T-helper 2 cell treated with Interferon-gamma antibody and Interleukin-4, amounts not matched to agents 100 ng/mL and 5 ng/mL, for 36 hours (primary cell): ENCODE data around the gene CNTLN. TPM values are rescaled to one million over a fixed set of nuclear protein-coding genes. Genes with fewer than 3 reads are reported as not detected.
"Not testable (repeated sequence)": the region's sequence is repeated elsewhere in the genome, so short reads cannot be mapped to it uniquely, and the experiment has no call there.

Experiments used
- intact Hi-C: fragments of 100-400 bp; cut with micrococcal nuclease; formaldehyde crosslinking; loops from one replicate; pipeline ENCODE4 v1.15.1; 2023
- total RNA-seq: library from RNA; stranded (reverse); gene quantifications from 2 replicates; pipeline ENCODE4 v1.2.3, GENCODE V29; 2022

The CNTLN gene
- total RNA-seq, 1 donor from 2014 or later = 1.8 TPM

DNA sequence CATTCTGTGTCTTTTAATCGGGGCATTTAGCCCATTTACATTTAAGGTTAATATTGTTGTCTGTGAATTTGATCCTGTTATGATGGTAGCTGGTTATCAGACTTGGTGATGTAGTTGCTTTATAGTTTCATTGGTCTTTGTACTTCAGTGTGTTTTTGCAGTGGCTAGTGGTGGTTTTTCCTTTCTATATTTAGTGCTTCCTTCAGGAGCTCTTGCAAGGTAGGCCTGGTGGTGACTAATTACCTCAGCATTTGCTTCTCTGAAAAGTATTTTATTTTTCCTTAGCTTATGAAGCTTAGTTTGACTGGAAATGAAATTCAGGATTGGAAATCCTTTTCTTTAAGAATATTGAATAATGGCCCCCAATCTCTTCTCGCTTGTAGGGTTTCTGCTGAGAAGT, 156.9 kb downstream of the CNTLN start:
- intact Hi-C loops = no loop called here

DNA sequence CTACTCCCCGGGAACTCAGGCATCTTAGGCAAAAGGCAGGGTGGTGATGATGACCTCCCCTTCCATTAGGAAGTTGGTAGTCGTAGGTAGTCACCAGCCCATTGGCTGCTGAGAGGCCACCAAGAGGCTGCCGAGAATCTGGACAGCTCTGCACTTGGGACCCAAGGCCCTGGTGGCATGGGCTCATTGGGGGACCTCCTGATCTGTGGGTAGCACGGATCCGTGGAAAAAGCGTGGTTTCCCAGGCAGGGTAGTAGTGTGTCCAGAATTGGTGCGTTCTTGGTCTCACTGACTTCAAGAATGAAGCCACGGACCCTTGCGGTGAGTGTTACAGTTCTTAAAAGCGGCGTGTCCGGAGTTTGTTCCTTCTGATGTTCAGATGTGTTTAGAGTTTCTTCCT, 158.8 kb downstream of the CNTLN start:
- intact Hi-C loops = no loop called here

DNA sequence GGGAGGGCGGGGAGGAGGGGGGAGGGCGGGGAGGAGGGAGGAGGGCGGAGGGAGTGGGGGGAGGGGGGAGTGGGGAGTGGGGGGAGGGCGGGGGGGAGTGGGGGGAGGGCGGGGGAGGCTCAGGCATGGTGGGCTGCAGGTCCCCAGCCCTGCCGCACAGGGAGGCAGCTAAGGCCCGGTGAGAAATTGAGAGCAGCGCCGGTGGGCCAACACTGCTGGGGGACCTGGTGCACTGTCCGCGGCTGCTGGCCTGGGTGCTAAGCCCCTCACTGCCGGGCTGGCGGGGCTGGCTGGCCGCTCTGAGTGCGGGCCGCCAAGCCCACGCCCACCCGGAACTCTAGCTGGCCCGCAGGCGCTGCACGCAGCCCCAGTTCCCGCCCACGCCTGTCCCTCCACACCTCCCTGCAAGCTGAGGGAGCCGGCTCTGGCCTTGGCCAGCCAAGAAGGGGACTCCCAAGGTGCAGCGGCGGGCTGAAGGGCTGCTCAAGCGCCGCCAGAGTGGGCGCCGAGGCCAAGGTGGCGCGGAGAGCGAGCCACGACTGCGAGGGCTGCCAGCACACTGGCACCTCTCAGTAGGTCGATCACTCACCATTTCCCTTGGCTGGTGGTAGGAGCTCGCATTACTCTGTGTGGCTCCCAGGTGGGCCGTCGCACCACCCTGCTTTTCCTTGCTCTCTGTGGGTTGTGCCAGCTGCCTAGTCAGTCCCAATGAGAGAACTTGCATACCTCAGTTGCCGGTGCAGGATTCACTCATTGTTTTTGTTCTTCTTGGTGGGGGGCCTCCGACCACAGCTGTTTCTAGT, 160.2 kb downstream of the CNTLN start:
- intact Hi-C loops = no loop called here

DNA sequence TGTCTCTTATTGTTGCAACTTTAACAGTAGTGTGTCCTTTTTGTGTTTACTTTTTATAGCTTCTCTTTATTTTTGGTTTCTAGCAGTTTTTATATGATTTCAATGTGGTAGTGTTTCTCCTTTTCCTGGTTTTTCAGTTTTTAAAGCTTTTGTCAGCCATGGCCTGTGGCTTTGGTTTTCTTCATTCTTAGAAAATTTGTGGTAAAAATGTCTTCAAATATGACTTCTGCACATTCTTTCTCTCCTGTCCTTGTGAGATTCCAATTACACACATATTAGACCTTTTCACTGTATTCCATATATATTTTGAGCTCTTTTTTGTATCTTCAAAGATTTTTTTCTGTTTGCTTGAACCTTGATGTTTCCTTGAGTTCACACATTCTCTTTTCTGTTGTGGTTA, 180.5 kb downstream of the CNTLN start:
- intact Hi-C loops = no loop called here

DNA sequence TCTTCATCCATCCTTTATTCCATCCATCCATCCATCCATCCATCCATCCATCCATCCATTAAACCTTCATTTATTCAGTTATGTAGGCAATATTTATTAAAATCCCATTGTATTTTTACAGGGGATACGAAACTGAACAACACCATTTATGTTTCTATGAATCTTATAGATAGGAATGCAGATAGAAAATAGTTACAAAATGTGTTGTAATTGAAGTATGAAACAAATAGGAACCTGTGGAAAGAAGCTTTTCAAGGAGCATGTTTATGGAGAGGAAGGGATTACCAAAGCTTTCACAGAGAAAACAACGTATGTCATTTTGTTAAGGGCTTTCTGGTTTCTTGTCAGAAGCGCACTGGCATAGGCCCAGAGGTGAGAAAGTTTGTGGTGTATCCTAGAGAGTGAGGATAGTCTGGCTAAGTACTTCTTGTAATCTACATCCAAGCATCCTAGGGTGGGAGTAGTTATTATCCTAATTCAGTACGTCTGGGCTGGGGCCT, 184.0 kb downstream of the CNTLN start:
- intact Hi-C loops = no loop called here

DNA sequence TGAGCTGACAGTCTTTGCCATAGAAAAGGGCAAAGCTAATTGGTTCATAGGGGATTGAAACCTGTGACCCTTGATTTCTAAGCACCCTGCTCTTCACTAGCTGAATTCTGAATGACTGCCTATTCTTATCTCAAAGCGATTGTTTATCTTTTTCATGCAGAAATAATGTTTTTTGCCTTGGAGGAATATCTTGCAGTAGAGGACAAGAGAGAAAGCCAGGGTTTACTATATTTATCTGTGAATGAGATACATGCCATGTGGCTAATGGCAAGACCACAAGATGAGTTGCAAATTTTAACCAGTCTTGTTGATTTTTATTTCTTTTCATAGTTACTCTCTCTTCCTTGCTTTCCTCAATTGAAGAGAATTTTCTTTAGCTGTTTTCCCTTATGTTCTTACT, 185.0 kb downstream of the CNTLN start:
- intact Hi-C loops = no loop called here

DNA sequence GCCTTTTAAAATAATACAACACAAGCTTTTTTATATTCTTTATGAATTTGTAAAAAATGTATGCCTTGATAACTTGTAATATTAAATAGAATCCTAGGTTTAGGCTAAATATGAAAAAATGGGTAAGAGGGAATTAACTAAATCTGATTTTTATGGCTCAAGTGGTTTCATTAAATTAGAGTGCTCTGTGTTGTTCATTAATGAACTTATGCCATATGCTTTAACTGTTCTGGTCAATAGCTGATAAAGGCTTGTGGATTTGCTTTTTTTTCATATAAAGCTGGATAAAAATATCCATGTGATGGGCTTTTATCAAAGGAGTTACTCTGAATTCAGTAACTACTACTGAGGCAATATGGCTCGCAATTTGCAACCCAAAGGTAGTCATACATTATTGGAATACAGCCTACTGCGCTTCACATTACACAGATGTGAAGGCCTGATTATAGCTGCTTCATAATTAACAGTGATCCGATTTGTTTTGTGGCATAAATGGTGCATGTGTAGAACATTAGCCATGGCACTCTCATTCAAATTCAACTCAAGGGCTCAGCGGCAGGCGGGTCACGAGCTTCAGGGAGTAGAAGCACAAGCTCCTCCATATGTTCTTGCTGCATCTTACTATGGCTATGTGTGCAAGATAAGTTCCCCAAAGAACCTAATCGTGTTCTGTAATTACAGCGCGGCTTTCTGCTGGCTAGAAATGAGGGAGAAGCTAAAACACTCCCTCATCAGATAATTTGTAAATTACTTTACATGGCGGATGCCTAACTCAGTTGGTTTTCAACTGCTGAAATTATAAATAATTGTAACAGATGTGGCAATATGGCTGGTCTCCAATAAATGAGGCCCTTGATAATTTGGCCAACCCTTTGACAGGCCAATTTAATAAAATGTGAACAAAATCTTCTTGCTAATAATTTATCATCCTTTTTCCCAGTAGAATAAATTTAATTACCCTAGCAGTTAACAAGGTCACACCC, 188.3 kb downstream of the CNTLN start:
- intact Hi-C loops = no loop called here

DNA sequence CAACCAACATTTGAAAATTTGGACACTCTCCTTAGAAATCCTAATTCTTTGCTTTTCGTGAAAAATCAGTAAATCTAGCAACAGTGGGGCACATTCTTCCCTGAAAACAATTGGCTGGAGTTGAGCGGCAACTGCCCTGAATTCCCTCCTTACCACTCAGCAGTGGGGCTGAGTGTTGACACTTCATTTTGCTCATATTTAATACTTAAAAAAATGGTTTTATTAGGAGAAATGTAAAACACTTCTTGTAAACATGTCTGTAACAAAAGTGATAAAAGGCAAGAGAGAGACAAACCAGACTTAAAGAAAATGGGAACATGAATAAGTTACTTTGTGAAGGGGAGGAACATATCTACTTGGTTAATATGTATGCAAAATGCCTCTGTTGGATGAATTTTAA, 193.5 kb downstream of the CNTLN start:
- intact Hi-C loops = no loop called here

DNA sequence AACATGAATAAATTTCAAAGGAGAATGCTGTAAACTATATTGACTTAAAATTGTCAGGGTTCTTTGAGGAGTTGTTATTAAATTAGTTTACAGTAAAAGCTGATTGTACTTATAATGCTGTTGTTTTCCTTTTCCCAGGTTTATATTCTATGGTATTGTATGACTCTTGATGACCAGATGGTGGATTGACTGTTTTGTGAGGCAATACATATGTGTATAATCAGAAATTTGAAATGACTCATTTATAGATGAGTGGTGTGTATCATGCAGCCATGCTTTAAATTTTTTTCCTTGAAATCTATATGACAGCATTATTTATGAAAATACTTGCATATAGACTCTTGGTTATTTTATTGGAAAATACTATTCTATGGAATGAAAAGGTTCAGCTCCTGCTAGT, 195.3 kb downstream of the CNTLN start:
- intact Hi-C loops = no loop called here

DNA sequence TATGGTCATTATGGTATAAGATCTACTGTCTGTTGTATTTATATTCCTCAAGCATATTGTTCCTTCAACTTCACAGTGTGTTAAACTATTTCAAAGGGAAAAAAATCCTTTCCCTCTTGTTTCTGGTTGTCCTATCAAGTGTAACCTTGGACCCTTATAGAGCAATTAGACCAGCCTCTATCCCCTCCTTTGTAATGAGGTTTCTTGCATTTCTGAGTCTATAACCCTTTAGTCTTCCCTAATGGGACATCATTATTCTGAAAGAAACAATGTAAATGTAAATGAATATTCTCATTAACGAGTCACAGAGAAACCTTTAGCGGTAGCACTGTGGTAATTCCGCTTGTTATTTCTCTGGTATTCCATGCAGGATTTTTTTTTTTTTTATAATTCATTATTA, 197.3 kb downstream of the CNTLN start:
- intact Hi-C loops = no loop called here

DNA sequence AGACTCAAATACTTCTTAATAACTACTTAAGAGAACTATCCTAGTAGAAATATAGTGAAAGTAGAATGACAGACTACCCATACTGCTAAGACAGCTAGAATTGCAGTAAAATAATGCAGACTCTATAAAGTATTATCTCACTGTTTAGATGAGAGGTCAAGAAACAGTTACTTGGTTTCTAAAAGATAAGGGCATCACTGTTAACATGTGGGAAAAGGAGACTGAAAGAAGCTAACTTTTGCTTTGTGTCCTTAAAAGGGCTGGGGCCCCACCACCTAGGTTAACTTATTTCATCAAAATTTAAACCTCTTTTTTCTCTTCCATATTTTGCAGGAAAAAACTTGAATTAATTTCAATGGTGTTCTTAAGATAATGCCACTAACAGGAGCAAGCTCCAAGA, 204.3 kb downstream of the CNTLN start:
- intact Hi-C loops = no loop called here

DNA sequence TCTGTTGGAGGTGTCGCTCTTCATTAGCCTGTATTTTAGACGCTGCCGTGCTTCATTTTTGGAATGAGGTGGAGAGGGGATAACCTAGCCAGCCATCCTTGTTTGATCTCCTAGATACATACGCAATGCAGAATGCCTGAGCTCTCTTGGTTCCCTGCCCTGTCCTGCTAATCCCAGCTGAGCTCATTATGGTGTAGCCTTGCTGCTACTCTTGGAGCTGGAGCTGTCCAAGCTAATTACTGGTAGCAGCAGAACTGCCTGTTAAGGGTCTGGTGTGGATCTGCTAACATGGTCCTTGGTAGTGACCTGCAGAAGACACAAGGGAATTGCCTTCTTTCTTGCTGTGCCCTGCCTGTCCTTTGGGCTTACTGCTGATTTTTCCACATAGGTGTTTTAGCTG, 207.9 kb downstream of the CNTLN start:
- intact Hi-C loops = no loop called here

DNA sequence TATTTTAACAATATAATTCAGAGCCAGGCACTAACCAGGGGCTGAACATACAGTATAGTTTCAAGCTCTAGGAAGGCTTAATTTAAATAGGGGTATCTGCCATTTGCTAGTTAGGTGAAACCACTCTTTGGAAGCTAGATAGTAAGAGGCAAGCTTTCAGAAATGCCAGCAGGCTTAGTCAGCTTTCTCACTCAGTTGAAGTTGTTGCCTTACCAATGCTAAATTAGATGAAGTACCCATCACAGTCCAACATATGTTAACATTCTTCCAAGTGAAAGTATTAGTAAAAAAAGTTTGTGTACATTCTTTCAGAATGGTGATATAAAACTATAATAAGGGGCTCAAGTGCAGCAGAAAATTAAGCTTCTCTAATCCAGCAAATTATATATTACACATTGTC, 215.0 kb downstream of the CNTLN start:
- intact Hi-C loops = no loop called here

DNA sequence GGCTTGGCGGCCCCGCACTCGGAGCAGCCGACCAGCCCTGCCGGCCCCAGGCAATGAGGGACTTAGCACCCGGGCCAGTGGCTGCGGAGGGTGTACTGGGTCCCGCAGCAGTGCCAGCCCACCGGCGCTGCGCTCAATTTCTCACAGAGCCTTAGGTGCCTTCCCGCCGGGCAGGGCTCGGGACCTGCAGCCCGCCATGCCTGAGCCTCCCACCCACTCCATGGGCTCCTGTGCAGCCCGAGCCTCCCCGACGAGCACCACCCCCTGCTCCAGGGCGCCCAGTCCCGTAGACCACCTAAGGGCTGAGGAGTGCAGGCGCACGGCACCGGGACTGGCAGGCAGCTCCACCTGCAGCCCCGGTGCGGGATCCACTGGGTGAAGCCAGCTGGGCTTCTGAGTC, 219.2 kb downstream of the CNTLN start:
- intact Hi-C loops = not testable (repeated sequence)

DNA sequence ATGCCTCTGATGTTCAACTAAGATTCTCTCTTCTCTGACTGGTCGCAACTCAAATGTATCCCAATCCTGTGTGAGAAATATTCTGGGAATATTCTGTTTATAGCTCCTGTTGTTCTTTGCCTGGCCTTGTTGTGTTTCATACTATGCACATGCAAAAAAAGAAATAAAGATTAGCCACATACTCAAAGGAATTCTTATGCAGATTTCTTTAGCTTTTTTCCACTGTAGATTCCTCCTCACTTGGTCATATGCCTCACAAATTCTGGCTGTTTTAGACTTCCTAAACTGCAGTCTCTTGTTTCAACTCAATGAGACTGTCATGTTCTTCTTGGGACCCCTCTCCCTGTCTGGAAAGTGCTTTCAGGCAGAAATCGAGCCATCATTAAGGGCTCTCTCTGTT, 226.5 kb downstream of the CNTLN start:
- intact Hi-C loops = no loop called here

DNA sequence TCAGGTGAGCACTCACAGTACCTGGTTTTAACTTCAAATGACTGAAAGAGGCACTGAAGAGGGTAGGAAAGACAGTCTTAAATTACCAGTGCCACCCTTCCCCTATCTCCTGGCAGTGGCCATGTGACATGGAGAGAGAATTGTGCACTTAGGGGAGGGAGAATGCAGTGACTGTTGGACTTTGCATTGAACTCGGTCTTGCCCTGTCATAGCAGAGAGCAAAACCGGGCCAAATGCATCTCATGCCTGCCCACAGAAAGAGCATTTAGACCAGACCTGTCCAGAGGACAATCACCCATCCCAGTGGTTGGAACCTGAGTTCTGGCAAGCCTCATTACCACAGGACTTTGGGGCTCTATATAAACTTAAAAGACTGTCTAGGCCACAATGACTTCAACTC, 232.2 kb downstream of the CNTLN start:
- intact Hi-C loops = no loop called here

DNA sequence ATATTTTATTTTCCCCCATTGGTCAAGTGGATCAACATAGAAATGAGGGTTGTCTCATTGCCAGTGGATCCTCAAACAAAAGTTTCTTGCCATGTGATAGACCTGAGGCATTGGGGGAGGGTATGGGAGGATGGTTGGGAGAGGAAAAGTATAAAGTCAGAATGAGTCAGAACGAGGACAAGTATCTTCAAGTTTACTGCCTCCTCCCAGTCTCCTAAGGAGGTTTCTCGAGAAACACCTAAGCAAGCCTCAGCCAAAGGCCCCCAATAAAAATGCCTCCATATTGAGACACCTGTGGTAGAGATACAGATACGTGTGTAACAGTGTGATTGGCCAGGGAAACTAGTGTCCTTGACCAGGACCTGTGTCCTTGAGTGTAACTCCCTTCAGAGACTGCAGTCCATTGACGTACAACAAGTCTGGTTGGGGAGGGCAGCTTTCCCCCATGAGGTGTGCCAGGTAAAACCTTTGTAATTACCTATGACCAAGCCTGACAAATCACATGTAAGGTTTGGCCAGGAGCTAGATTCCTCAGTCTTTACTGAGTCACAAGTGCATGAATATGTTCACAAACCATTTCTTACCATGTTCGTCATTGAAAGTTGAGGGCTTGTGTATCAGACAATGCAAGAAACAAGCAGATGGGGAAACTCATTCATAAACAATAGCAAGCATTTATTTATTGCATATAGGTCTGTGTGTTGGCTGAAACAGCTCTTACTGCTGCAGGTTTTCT, 245.5 kb downstream of the CNTLN start:
- intact Hi-C loops = no loop called here

DNA sequence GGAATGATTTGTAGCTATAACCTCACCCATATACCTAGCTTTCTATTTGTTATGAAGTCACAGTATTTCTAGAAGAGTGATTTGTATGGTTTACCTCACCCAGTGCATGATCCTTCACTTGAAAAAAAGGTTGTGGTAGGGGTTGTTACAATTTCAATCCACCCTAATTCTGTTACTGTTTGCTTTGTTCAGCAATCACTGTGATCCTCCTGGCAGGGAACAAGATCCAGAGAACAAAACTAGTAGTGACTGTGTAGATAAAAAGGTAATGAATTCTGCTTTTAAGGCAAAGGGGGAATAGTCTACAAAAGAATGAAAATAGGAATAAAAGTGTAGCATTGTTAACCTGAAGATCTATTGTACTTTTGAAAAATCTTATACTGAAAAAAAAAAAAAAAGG, 252.7 kb downstream of the CNTLN start:
- intact Hi-C loops = no loop called here

DNA sequence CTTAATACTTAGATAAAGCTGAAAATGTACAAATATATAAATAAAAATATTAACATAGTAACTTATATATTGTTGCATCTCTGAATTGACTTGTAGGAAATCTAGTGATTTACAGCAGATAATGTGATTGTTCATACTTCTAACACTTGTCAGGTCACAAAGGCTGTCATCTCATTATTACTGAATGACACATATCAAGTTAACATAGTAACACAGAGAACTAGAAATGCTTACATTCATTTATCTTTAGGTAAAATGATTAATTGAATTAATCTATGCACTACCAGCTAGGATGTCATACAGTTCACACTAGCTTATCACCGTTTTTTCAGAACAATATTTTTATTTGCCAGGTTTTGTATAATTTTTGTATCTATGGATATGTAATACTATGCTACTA, 254.2 kb downstream of the CNTLN start:
- intact Hi-C loops = no loop called here

DNA sequence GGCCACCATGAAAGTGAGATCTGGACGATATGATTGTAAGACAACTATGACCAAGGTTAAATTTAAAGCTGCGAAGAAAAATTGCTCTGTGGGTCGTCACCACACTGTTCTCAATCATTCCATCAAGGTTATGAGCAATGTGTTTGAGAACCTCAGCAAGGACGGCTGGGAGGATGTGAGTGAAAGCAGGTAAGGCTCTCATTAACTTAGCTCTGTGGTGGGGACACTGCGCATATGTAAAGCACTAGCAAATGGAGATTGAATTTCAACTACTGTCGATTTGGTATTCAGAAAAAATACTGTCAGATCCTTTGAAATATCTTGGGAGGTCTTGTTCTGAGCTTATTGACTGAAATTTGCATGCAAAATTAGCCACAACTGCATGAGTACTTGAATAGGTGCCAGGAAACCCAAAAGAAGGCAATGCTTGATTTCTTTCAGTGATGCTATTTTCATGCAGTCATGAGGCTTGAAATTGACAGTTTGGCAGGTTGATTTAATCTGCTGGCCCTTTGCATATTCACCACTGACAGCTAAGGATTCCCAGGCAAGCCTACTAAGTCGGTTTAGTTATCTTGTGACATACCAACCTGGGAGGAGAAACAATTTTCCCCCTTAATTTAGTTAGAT, 260.2 kb downstream of the CNTLN start:
- intact Hi-C loops = no loop called here

DNA sequence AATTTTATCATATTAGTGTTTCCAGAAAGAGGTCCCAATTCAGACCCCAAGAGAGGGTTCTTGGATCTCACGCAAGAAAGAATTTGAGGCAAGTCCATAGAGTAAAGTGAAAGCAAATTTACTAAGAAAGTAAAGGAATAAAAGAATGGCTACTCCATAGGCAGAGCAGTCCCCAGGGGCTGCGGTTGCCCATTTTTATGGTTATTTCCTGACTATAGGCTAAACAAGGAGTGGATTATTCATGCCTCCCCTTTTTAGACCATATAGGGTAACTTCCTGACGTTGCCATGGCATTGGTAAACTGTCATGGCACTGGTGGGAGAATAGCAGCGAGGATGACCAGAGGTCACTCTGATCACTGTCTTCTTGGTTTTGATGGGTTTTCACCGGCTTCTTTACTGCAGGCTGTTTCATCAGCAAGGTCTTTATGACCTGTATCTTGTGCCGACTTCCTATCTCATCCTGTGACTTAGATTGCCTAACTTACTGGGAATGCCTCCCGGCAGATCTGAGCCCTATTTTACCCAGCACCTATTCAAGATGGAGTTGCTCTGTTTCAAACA, 262.4 kb downstream of the CNTLN start:
- intact Hi-C loops = not testable (repeated sequence)
